ENCODE results near the gene ANXA2R.
"Not testable (repeated sequence)": the region's sequence is repeated elsewhere in the genome, so short reads cannot be mapped to it uniquely, and the experiment has no call there.

The ANXA2R gene

DNA sequence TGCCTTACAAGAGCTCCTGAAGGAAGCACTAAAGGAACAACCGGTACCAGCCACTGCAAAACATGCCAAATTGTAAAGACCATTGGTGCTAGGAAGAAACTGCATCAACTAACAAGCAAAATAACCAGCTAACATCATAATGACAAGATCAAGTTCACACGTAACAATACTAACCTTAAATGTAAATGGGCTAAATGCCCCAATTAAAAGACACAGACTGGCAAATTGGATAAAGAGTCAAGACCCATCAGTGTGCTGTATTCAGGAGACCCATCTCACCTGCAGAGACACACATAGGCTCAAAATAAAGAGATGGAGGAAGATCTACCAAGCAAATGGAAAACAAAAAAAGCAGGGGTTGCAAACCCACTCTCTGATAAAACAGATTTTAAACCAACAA lies 15.0 kb upstream of the ANXA2R start:
- H3K36me3 ChIP-seq (ENCODE audit: control insufficient read depth in 2 of 2, insufficient read depth in 1 of 2, low read length in 2 of 2); H3K27ac ChIP-seq (ENCODE audit: extremely low read depth, low read depth, low read length); H3K9me3 ChIP-seq (ENCODE audit: control insufficient read depth, insufficient read depth, low read depth, low read length); H3K4me1 ChIP-seq (ENCODE audit: control insufficient read depth, insufficient read depth, low read length); CTCF ChIA-PET; H3K4me3 ChIP-seq (ENCODE audit: low read depth, low read length); POLR2A ChIA-PET: not testable (repeated sequence)
- TF ChIP-seq ZNF529 (tag by site-specific recombination; IDR thresholded peaks at IDR 0.05; ENCODE audit: insufficient replicate concordance): peak; percentile 57

DNA sequence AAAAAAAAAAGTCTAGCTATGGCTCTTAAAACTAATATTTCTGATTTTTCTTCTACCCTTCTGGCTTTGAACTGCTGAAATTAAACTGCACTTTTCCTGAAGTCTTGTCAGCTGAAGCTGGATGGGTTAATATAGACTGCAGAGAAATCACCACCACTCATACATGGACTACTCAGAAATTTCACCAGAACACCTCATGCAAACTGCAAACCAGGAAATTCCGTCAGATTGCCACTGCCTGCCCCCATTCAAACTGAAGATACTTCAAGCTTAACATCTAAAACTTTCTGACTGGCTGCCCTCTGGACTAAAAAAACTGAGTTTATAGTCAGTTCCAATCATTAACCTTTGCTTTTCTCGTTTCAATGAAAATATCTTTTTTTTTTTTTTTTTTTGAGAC lies 11.6 kb upstream of the ANXA2R start:
- H3K9me3 ChIP-seq (ENCODE audit: control insufficient read depth, insufficient read depth, low read depth, low read length): no peaks in the 10 kb centered on the region
- TF ChIP-seq ZNF660 (tag by site-specific recombination; IDR thresholded peaks at IDR 0.05): no peak
- no peak for TF ChIP-seq GLIS2 (tag by site-specific recombination; IDR thresholded peaks at IDR 0.05)
- TF ChIP-seq ZNF223 (tag by site-specific recombination; IDR thresholded peaks at IDR 0.05): no peak
- no peak for TF ChIP-seq ZSCAN30 (tag by site-specific recombination; IDR thresholded peaks at IDR 0.05)
- TF ChIP-seq ZNF837 (tag by site-specific recombination; IDR thresholded peaks at IDR 0.05): no peak
- TF ChIP-seq ZNF571 (tag by site-specific recombination; IDR thresholded peaks at IDR 0.05): no peak
- TF ChIP-seq PRDM1 (tag by site-specific recombination; IDR thresholded peaks at IDR 0.05): no peak
- no peak for TF ChIP-seq ZSCAN23 (tag by site-specific recombination; IDR thresholded peaks at IDR 0.05)
- TF ChIP-seq ZNF843 (tag by site-specific recombination; IDR thresholded peaks at IDR 0.05): no peak
- no peak for TF ChIP-seq ZNF585B (tag by site-specific recombination; IDR thresholded peaks at IDR 0.05)
- TF ChIP-seq, protein P1, sequence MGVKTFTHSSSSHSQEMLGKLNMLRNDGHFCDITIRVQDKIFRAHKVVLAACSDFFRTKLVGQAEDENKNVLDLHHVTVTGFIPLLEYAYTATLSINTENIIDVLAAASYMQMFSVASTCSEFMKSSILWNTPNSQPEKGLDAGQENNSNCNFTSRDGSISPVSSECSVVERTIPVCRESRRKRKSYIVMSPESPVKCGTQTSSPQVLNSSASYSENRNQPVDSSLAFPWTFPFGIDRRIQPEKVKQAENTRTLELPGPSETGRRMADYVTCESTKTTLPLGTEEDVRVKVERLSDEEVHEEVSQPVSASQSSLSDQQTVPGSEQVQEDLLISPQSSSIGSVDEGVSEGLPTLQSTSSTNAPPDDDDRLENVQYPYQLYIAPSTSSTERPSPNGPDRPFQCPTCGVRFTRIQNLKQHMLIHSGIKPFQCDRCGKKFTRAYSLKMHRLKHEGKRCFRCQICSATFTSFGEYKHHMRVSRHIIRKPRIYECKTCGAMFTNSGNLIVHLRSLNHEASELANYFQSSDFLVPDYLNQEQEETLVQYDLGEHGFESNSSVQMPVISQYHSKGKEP (tag by site-specific recombination; IDR thresholded peaks at IDR 0.05): no peak
- no peak for TF ChIP-seq ZEB2 (tag by site-specific recombination; IDR thresholded peaks at IDR 0.05)
- TF ChIP-seq OVOL3 (tag by site-specific recombination; IDR thresholded peaks at IDR 0.05): no peak
- TF ChIP-seq, protein P2, sequence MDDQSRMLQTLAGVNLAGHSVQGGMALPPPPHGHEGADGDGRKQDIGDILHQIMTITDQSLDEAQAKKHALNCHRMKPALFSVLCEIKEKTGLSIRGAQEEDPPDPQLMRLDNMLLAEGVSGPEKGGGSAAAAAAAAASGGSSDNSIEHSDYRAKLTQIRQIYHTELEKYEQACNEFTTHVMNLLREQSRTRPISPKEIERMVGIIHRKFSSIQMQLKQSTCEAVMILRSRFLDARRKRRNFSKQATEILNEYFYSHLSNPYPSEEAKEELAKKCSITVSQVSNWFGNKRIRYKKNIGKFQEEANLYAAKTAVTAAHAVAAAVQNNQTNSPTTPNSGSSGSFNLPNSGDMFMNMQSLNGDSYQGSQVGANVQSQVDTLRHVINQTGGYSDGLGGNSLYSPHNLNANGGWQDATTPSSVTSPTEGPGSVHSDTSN (CRISPR knock-in tag; IDR thresholded peaks at IDR 0.05): no peak
- no peak for TF ChIP-seq ZNF654 (tag by site-specific recombination; IDR thresholded peaks at IDR 0.05; ENCODE audit: low read depth)
- TF ChIP-seq SP3 (tag by site-specific recombination; IDR thresholded peaks at IDR 0.05): no peak
- no peaks in the 10 kb centered on the region; the same call in 1 of the 2 replicates for H3K4me1 ChIP-seq (ENCODE audit: control insufficient read depth, insufficient read depth, low read length)
- H3K36me3 ChIP-seq (ENCODE audit: control insufficient read depth in 2 of 2, insufficient read depth in 1 of 2, low read length in 2 of 2): no peaks in the 10 kb centered on the region
- ChIA-PET CTCF (interaction anchor here (0.6 to 1.1 kb wide), 5 partner anchors 9 to 319 kb away, joined by 3 to 4 read pairs (median 3); no protein-coding TSS in a partner anchor), POLR2A (interaction anchor here (1.5 kb wide), 1 partner anchor 9 kb away, joined by 4 read pairs; no protein-coding TSS in a partner anchor)
- H3K27ac ChIP-seq (ENCODE audit: extremely low read depth, low read depth, low read length): no peak overlapping the region
- H3K4me3 ChIP-seq (ENCODE audit: low read depth, low read length): no peak overlapping the region

DNA sequence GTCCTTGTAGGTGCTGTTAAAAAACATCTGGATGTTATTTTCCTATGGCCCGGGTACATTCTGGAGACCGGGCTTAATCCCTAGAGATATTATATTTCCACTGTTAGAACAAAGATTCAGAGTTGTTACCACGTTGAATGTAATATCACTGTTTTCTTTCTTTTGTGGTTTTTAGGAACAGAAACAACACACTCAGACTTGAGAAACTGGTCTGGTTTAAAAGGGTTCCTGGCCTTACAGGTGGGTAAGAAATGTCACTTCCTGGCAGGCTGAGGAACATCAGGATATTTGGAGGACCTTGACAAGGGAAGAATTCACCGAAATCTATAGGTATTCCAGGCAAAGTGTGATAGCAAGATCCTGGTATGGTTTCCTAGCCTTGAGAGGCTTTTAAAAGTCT lies 10.3 kb upstream of the ANXA2R start:
- TF ChIP-seq ZNF155 (tag by site-specific recombination; IDR thresholded peaks at IDR 0.05) (no peak), ZNF221 (tag by site-specific recombination; IDR thresholded peaks at IDR 0.05; ENCODE audit: borderline replicate concordance) (no peak), ZNF341 (tag by site-specific recombination; IDR thresholded peaks at IDR 0.05; ENCODE audit: low read depth) (no peak), ZFHX2 (tag by site-specific recombination; conservative IDR thresholded peaks at IDR 0.05) (no peak), ZNF830 (tag by site-specific recombination; IDR thresholded peaks at IDR 0.05; ENCODE audit: low read depth) (no peak)
- TF ChIP-seq, protein P3, sequence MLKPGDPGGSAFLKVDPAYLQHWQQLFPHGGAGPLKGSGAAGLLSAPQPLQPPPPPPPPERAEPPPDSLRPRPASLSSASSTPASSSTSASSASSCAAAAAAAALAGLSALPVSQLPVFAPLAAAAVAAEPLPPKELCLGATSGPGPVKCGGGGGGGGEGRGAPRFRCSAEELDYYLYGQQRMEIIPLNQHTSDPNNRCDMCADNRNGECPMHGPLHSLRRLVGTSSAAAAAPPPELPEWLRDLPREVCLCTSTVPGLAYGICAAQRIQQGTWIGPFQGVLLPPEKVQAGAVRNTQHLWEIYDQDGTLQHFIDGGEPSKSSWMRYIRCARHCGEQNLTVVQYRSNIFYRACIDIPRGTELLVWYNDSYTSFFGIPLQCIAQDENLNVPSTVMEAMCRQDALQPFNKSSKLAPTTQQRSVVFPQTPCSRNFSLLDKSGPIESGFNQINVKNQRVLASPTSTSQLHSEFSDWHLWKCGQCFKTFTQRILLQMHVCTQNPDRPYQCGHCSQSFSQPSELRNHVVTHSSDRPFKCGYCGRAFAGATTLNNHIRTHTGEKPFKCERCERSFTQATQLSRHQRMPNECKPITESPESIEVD (tag by site-specific recombination; IDR thresholded peaks at IDR 0.05): no peak
- TF ChIP-seq, protein P4, sequence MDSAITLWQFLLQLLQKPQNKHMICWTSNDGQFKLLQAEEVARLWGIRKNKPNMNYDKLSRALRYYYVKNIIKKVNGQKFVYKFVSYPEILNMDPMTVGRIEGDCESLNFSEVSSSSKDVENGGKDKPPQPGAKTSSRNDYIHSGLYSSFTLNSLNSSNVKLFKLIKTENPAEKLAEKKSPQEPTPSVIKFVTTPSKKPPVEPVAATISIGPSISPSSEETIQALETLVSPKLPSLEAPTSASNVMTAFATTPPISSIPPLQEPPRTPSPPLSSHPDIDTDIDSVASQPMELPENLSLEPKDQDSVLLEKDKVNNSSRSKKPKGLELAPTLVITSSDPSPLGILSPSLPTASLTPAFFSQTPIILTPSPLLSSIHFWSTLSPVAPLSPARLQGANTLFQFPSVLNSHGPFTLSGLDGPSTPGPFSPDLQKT (IDR thresholded peaks at IDR 0.05; ENCODE audit: borderline replicate concordance, low read depth, low read length): no peak
- TF ChIP-seq, protein P5, sequence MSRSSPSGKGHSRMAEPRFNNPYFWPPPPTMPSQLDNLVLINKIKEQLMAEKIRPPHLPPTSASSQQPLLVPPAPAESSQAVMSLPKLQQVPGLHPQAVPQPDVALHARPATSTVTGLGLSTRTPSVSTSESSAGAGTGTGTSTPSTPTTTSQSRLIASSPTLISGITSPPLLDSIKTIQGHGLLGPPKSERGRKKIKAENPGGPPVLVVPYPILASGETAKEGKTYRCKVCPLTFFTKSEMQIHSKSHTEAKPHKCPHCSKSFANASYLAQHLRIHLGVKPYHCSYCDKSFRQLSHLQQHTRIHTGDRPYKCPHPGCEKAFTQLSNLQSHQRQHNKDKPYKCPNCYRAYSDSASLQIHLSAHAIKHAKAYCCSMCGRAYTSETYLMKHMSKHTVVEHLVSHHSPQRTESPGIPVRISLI (tag by site-specific recombination; IDR thresholded peaks at IDR 0.05): no peak
- CTCF ChIA-PET: interaction anchor here (0.9 to 1.7 kb wide), 2 partner anchors 15 to 141 kb away, joined by 4 read pairs; no protein-coding TSS in a partner anchor
- Histone ChIP-seq H3K4me3 (ENCODE audit: low read depth, low read length) (no peak overlapping the region), H3K36me3 (ENCODE audit: control insufficient read depth in 2 of 2, insufficient read depth in 1 of 2, low read length in 2 of 2) (no peaks in the 10 kb centered on the region), H3K9me3 (ENCODE audit: control insufficient read depth, insufficient read depth, low read depth, low read length) (no peaks in the 10 kb centered on the region), H3K27ac (ENCODE audit: extremely low read depth, low read depth, low read length) (no peak overlapping the region), H3K4me1 (ENCODE audit: control insufficient read depth, insufficient read depth, low read length) (no peaks in the 10 kb centered on the region; the same call in 1 of the 2 replicates)
- POLR2A ChIA-PET: no interaction called here

Data from HEK293 (cell line).